Measurements from ENCODE around the gene ALPL. TPM values are rescaled to one million over a fixed set of nuclear protein-coding genes. Genes with fewer than 3 reads are reported as not detected.

ALPL gene
- total and polyA plus RNA-seq, 10 of the 15 experiments (the other 5 are each of a cell fraction or from before 2014, with no cell fraction given) = 0.07 to 0.59 (median 0.31) TPM; not detected in 2

GRCh38 chr1:21598904-21599303 lies 89.7 kb downstream of the ALPL start (continued):
- TF ChIP-seq SUPT20H (IDR thresholded peaks at IDR 0.05; ENCODE audit: borderline replicate concordance, control insufficient read depth, low read depth, low read length) (no peak), JUNB (IDR thresholded peaks at IDR 0.05) (no peak), HDAC2 (IDR thresholded peaks at IDR 0.05) (no peak), HSF1 (IDR thresholded peaks at IDR 0.05; ENCODE audit: low read depth, low read length) (no peak), STAT1 (conservative IDR thresholded peaks at IDR 0.05) (no peak), RUNX3 (IDR thresholded peaks at IDR 0.05; ENCODE audit: low read length) (no peak), NRF1 (conservative IDR thresholded peaks at IDR 0.05; ENCODE audit: low read depth, low read length) (no peak), RB1 (IDR thresholded peaks at IDR 0.05; ENCODE audit: borderline replicate concordance) (no peak)

- no peaks in the 10 kb centered on the region for H3K9me3 ChIP-seq (replicated peaks; ENCODE audit: control insufficient read depth, insufficient read depth, low read length)
- ATAC-seq = no peak
- H3K4me2 ChIP-seq (ENCODE audit: control insufficient read depth, insufficient read depth) = no peak overlapping the region
- no peaks in the 10 kb centered on the region for H3K79me2 ChIP-seq (ENCODE audit: control insufficient read depth, insufficient read depth, low read length)
- H3K27ac ChIP-seq (ENCODE audit: control insufficient read depth, insufficient read depth) = no peak overlapping the region
- ChIA-PET SMC1A (ENCODE audit: uncharacterized antibody, unreplicated experiment) (no interaction called here), POLR2A (no interaction called here), CTCF (interaction anchor here (1.1 kb wide), 1 partner anchor 231 kb away, joined by 4 read pairs; no protein-coding TSS in a partner anchor), RAD21 (ENCODE audit: unreplicated experiment) (no interaction called here)
- H3K27me3 ChIP-seq (replicated peaks in 1 of 2; ENCODE audit: control insufficient read depth in 2 of 2, insufficient read depth in 2 of 2, low read length in 1 of 2) = no peaks in the 10 kb centered on the region
- no peaks in the 10 kb centered on the region for H4K20me1 ChIP-seq (ENCODE audit: control insufficient read depth, insufficient read depth)
- no TSS peak for BruUV-seq (replicated peaks)
- H3K9ac ChIP-seq (ENCODE audit: control insufficient read depth, insufficient read depth, low read length) = no peak overlapping the region
- no peaks in the 10 kb centered on the region for H3K36me3 ChIP-seq (ENCODE audit: control insufficient read depth in 2 of 2, insufficient read depth in 2 of 2, low read length in 1 of 2)
- H2AFZ ChIP-seq (ENCODE audit: control insufficient read depth, low read depth, low read length) = no peak overlapping the region
- H3K4me1 ChIP-seq (ENCODE audit: control insufficient read depth, insufficient read depth, low read length) = no peaks in the 10 kb centered on the region
- DNase-seq (ENCODE audit: low read depth, low spot score) = no peak
- no peak overlapping the region for H3K4me3 ChIP-seq
- 56% methylated on average over 14 of the region's 15 CpGs for WGBS (ENCODE audit: insufficient coverage, insufficient replicate concordance, low lambda C conversion rate, missing lambda C conversion rate)
- intact Hi-C loops (cut with micrococcal nuclease; ENCODE audit: unreplicated experiment) (no loop called here), in situ Hi-C loops (cut with MboI) (no loop called here)
- FAIRE-seq = no peak
- TF ChIP-seq CTCF (IDR thresholded peaks at IDR 0.05 in 2 of 3, conservative IDR thresholded peaks at IDR 0.05 in 1 of 3; ENCODE audit: control insufficient read depth in 2 of 3, extremely low read depth in 1 of 3, insufficient read depth in 1 of 3, low read depth in 3 of 3, low read length in 3 of 3) = no peak
- TF ChIP-seq SIX5 (IDR thresholded peaks at IDR 0.05; ENCODE audit: low read depth, low read length, severe bottlenecking) = no peak
- no peak for TF ChIP-seq BRCA1 (IDR thresholded peaks at IDR 0.05; ENCODE audit: low read depth, low read length)
- TF ChIP-seq IKZF1 (conservative IDR thresholded peaks at IDR 0.05) = no peak
- no peak for TF ChIP-seq CHD2 (IDR thresholded peaks at IDR 0.05; ENCODE audit: borderline replicate concordance, low read depth, low read length)
- no peak for TF ChIP-seq CUX1 (IDR thresholded peaks at IDR 0.05; ENCODE audit: insufficient replicate concordance, low read depth, low read length)
- TF ChIP-seq MXI1 (IDR thresholded peaks at IDR 0.05; ENCODE audit: low read depth, low read length) = no peak
- TF ChIP-seq MTA3 (IDR thresholded peaks at IDR 0.05; ENCODE audit: borderline replicate concordance, low read length) = no peak
- no peak for TF ChIP-seq HDAC2 (IDR thresholded peaks at IDR 0.05)
Observed at GRCh38 chr1:21599402-21599801, 90.2 kb downstream of the ALPL start.

Data from GM12878 (cell line).